ENCODE results near the gene FXYD5.

The FXYD5 gene

DNA sequence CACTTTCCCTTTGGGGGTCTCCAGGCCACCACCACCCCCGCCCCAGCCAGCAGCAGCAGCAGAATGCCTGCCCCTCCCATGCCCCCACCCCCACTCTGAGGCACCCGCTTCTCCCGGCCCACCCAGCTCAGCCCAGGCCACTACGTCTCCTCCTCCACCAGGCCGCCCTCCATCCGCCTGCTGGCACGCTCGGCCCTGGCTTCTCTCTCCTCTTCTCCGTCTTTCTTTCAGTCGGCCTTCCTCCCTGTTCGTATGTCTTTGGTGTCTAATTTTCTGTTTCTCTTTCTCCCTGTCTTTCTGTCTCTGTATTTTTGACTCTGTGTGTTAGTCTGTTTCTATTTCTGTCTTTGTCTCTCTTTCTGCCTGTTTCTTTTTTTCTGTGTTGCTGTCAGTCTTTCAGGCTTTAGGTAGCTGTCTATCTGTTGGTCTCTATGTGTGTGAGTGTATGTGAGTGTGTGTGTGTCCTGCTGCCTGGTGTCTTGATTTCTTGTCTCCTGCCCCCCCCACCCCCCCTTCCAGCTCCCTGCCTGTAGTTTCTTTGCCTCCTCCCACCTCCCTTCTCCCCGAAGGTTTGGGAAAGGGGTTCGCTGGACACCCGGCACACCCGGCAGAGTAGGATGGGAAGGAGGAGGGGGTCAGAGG, 19.8 kb upstream of the FXYD5 start, which contains the start of gene LGI4:
Gene LGI4 (minus strand): TSS at position 459 of the 642 bp plus-strand sequence. CDS start 379 bp downstream, at position 80.
- TF ChIP-seq EZH2phosphoT487 (IDR thresholded peaks at IDR 0.05; ENCODE audit: borderline replicate concordance, low read length) (no peak), CTCF (IDR thresholded peaks at IDR 0.05; ENCODE audit: low read depth, low read length, poor library complexity, severe bottlenecking) (no peak)
- Histone ChIP-seq H3F3A (ENCODE audit: control insufficient read depth, insufficient read depth) (no peaks in the 10 kb centered on the region), H3K27ac (ENCODE audit: low read depth, low read length) (no peak within 1 kb of the TSS), H3K27me3 (ENCODE audit: control insufficient read depth, low read length) (peaks cover 14% of the 10 kb centered on the region), H4K20me1 (ENCODE audit: control insufficient read depth, insufficient read depth, low read depth, low read length) (no peaks in the 10 kb centered on the region), H3K36me3 (ENCODE audit: control insufficient read depth, low read length) (no peaks in the 10 kb centered on the region), H3K4me1 (ENCODE audit: control insufficient read depth, low read length) (peaks cover 5% of the 10 kb centered on the region; the same call in 1 of the 2 replicates), H3K9me2 (replicated peaks; ENCODE audit: control insufficient read depth, low read length) (no peaks in the 10 kb centered on the region), H3K9me3 (ENCODE audit: control insufficient read depth, insufficient read depth, low read length) (no peaks in the 10 kb centered on the region), H3K4me3 (ENCODE audit: low read length) (no peak within 1 kb of the TSS), H3K79me2 (ENCODE audit: control insufficient read depth, low read length) (no peaks in the 10 kb centered on the region), H3K4me2 (ENCODE audit: low read length) (no peak within 1 kb of the TSS)

- no peaks in the 10 kb centered on the region for H3F3A ChIP-seq (ENCODE audit: control insufficient read depth, insufficient read depth)
- no peaks in the 10 kb centered on the region for H3K9me2 ChIP-seq (replicated peaks; ENCODE audit: control insufficient read depth, low read length)
- H3K9me3 ChIP-seq (ENCODE audit: control insufficient read depth, insufficient read depth, low read length), result no peaks in the 10 kb centered on the region
- no peak overlapping the region for H3K27ac ChIP-seq (ENCODE audit: low read depth, low read length)
- no peaks in the 10 kb centered on the region for H3K36me3 ChIP-seq (ENCODE audit: control insufficient read depth, low read length)
- TF ChIP-seq CTCF (IDR thresholded peaks at IDR 0.05; ENCODE audit: low read depth, low read length, poor library complexity, severe bottlenecking) (peak; percentile 90), EZH2phosphoT487 (IDR thresholded peaks at IDR 0.05; ENCODE audit: borderline replicate concordance, low read length) (no peak)
- no peak overlapping the region for H3K4me3 ChIP-seq (ENCODE audit: low read length)
- no peaks in the 10 kb centered on the region for H4K20me1 ChIP-seq (ENCODE audit: control insufficient read depth, insufficient read depth, low read depth, low read length)
- no peak overlapping the region for H3K4me2 ChIP-seq (ENCODE audit: low read length)
- no peaks in the 10 kb centered on the region for H3K79me2 ChIP-seq (ENCODE audit: control insufficient read depth, low read length)
- peaks cover 14% of the 10 kb centered on the region for H3K27me3 ChIP-seq (ENCODE audit: control insufficient read depth, low read length)
- peaks cover 6% of the 10 kb centered on the region; the same call in 1 of the 2 replicates for H3K4me1 ChIP-seq (ENCODE audit: control insufficient read depth, low read length)
Observed at GRCh38 chr19:35135389-35135909, 19.1 kb upstream of the FXYD5 start.

- H3K27me3 ChIP-seq (ENCODE audit: control insufficient read depth, low read length), result peaks cover 14% of the 10 kb centered on the region
- no peak overlapping the region for H3K27ac ChIP-seq (ENCODE audit: low read depth, low read length)
- H3K4me2 ChIP-seq (ENCODE audit: low read length), result no peak overlapping the region
- no peak for TF ChIP-seq CTCF (IDR thresholded peaks at IDR 0.05; ENCODE audit: low read depth, low read length, poor library complexity, severe bottlenecking)
- TF ChIP-seq EZH2phosphoT487 (IDR thresholded peaks at IDR 0.05; ENCODE audit: borderline replicate concordance, low read length), result no peak
- H3F3A ChIP-seq (ENCODE audit: control insufficient read depth, insufficient read depth), result no peaks in the 10 kb centered on the region
- H3K36me3 ChIP-seq (ENCODE audit: control insufficient read depth, low read length), result no peaks in the 10 kb centered on the region
- no peak overlapping the region for H3K4me3 ChIP-seq (ENCODE audit: low read length)
- no peaks in the 10 kb centered on the region for H3K9me3 ChIP-seq (ENCODE audit: control insufficient read depth, insufficient read depth, low read length)
- no peaks in the 10 kb centered on the region for H4K20me1 ChIP-seq (ENCODE audit: control insufficient read depth, insufficient read depth, low read depth, low read length)
- H3K4me1 ChIP-seq (ENCODE audit: control insufficient read depth, low read length), result peaks cover 12% of the 10 kb centered on the region
- H3K9me2 ChIP-seq (replicated peaks; ENCODE audit: control insufficient read depth, low read length), result no peaks in the 10 kb centered on the region
- H3K79me2 ChIP-seq (ENCODE audit: control insufficient read depth, low read length), result no peaks in the 10 kb centered on the region
Observed at GRCh38 chr19:35136231-35136630, 18.3 kb upstream of the FXYD5 start.
